ENCODE data around the gene DTWD2. TPM values are rescaled to one million over a fixed set of nuclear protein-coding genes. Genes with fewer than 3 reads are reported as not detected.

The DTWD2 gene
- total and polyA plus RNA-seq, 5 experiments from 2014 or later = 2.9 to 5.2 (median 3.8) TPM

Small RNA genes lying within 50 kb of the gene (microRNA-seq; reads per million reads assigned to microRNA genes)
- not detected for gene MIR1244-2 (ENCODE audit: borderline microRNAs expressed)

Other genes starting within 250 kb of the DTWD2 start
- 10 to 100 TPM; 39.8 to 43.3 TPM for gene DMXL1, start 82.5 kb upstream of the DTWD2 start, total RNA-seq
- gene DMXL1, start 82.5 kb upstream of the DTWD2 start, polyA plus RNA-seq = 10 to 100 TPM; 15.0 to 19.9 (median 18.4) TPM